Transverse colon (tissue), 4 donors: Measurements from ENCODE around the gene VEGFA.
A peak's percentile ranks its signal among the peaks of the same experiment; 100 is the strongest.

Experiments used
- CTCF ChIP-seq, 5 experiments: fragments of 200-600 bp in 3 of 5; fragments of 450-650 bp in 2 of 5; sonication (generic) in 3 of 5; IDR thresholded peaks; 1 replicate in 2 of 5; 2 replicates in 3 of 5; pipeline ENCODE4 v1.5.1; 2016 to 2017; ENCODE audit warnings: antibody characterized with exemption in 5 of 5, inconsistent platforms in 3 of 5, mild to moderate bottlenecking in 2 of 5, moderate library complexity in 1 of 5
- EP300 ChIP-seq: sonication (generic); formaldehyde crosslinking; IDR thresholded peaks from one replicate; pipeline ENCODE4 v1.6.1; 2017; ENCODE audit warnings: antibody characterized with exemption, low read depth
- POLR2A ChIP-seq: fragments of 450-650 bp; IDR thresholded peaks from one replicate; pipeline ENCODE4 v1.6.1; 2016; ENCODE audit warnings: antibody characterized with exemption, mild to moderate bottlenecking, moderate library complexity
- POLR2AphosphoS5 ChIP-seq, 3 donors: sonication (generic); formaldehyde crosslinking; IDR thresholded peaks; one replicate each; pipeline ENCODE4 v1.6.1; 2016; ENCODE audit warnings: antibody characterized with exemption in 3 of 3

- TF ChIP-seq CTCF (IDR thresholded peaks at IDR 0.05) (peak in 1 of 5 experiments; percentile 38), EP300 (no peak), POLR2AphosphoS5 (IDR thresholded peaks at IDR 0.05) (peak in 2 of 3 donors; percentile 63 to 77), POLR2A (no peak)
These were observed 43.0 kb downstream of the VEGFA start for GRCh38 chr6:43812850-43813578.
